Measurements from ENCODE around the gene RPL12.

Gene RPL12

DNA sequence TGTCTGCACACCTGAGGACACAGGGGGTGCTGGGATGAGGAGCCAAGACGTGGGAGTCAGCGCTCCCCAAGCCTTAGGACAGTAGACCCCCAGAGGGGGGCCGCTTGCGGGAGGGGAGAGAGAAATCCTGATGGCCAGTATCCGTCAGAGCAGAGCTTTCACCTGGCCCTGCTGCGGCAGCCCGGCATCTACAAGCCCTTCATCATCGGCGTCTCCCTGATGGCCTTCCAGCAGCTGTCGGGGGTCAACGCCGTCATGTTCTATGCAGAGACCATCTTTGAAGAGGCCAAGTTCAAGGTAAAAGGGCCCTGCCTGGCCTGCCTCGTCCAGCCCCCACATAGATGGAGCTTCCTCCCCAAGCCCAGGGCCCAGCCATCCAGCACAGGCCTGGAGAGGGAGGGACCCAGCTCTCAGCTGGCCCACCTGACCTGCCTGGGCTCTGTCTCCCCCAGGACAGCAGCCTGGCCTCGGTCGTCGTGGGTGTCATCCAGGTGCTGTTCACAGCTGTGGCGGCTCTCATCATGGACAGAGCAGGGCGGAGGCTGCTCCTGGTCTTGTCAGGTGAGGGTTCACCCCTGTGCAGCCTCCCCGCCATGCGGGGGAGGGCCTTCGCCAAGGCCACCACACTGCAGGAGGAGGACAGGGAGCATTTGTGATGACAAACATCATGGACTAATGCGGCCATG lies 47.6 kb downstream of the RPL12 start:
- DNase-seq (ENCODE audit: low spot score) = no peak

- DNase-seq (ENCODE audit: low spot score) = no peak
These were observed 48.7 kb downstream of the RPL12 start for GRCh38 chr9:127402401-127403090.

DNA sequence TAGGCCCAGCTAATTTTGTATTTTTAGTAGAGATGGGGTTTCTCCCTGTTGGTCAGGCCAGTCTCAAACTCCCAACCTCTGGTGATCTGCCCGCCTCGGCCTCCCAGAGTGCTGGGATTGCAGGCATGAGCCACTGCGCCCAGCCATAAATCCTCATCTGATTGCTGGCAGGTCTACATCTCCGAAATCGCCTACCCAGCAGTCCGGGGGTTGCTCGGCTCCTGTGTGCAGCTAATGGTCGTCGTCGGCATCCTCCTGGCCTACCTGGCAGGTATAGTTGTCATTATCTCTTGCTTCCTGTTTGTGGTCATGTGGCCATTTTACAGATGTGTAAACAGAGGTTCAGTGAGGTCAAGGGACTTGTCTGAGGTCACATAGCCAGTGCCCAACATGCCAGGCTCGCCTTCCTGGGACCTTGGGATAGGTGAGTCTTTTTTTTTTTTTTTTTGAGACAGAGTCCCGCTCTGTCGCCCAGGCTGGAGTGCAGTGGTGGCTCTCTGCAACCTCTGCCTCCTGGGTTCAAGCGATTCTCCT lies 51.4 kb downstream of the RPL12 start:
- no peak for DNase-seq (ENCODE audit: low spot score)

GRCh38 chr9:127398715-127399400 lies 52.3 kb downstream of the RPL12 start:
- no peak for DNase-seq (ENCODE audit: low spot score)

DNA sequence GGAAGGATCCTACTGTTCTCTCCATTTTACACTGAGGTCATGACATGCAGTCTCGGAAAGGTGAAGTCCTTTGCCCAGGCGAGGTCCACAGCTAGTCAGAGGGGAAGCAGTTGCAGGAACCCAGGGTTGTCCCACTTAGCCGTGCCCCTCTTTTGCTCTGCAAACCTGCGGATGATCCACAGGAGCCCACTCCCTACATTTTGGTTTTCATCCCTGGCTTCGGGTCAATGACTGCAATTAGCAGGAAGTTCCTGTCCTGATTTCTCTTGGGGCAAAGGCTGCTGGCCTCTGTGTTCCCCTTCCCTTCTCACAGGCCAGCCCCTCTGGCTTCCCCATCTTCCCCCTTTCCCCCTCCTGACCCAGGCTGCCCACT lies 52.9 kb downstream of the RPL12 start:
- DNase-seq (ENCODE audit: low spot score) = no peak
